Stimulated activated CD8-positive, alpha-beta memory T cell treated with anti-CD3 and anti-CD28 coated beads, Interleukin-4, amount 100 ng/mL, for 1 hour (primary cell): Measurements from ENCODE around the gene RAD17.
"Not testable (repeated sequence)": the region's sequence is repeated elsewhere in the genome, so short reads cannot be mapped to it uniquely, and the experiment has no call there.

Source experiments
- DNase-seq, 2 donors: peaks; one replicate each; pipeline ENCODE4 v3.0.0-alpha.2; 2020; ENCODE audit warnings: low read depth in 2 of 2, low spot score in 1 of 2

The RAD17 gene

DNA sequence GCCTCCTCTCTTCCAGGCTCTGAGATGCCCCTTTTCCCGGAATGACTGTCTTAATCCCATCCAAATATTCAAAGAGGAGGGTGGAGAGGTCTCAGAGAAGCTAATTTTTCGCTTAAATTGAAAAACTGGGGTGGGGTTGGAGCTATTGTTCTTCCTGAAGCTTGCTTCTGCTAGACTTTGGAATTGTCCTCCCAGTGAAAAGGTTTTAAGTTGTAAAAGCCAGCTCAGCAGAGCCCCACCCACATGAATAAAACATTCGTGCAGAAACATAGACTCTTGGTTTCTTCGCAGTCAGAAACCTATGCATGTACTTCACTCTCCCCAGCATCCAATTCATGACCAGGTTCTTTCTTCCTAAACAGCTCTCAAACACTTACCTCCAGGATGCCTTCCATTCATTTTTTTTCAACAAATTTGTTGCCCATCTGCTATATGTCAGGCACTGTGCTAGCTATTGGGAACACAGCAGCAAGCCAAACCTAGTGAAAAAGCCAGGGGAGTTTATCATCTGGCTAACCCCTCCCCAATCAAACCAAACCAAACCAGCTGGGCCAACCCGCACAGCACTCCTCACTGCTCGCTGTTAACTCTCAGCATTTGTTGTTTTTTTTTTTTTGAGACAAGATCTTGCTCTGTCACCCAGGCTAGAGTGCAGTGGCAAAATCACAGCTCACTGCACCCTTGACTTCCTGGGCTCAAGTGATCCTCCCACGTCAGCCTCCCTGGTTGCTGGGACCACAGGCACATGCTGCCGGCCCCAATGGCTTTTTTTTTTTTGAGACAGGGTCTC lies 85.0 kb downstream of the RAD17 start:
- DNase-seq: no peak

- DNase-seq: not testable (repeated sequence)
Measured at GRCh38 chr5:69455428-69455988, 85.9 kb downstream of the RAD17 start.

DNA sequence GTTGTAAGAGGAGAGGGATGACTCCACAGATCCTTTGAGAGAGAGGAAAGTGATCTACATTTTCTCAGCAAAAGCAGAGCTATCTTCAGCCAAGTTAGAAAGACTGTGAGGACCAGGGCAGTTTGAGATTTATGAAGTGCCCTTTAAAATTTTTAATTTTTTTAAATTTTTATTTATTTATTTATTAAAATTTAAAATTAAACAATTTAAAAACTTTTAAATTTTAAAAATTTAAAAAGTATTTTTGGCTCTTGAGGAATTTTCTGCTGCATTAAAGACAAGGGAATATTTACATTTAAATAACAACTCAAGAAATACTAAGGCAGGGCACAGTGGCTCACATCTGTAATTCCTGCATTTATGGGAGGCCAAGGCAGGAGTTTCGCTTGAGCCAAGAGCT lies 92.6 kb downstream of the RAD17 start:
- no peak for DNase-seq
